ENCODE measurements around the gene SND1.
A peak's percentile ranks its signal among the peaks of the same experiment; 100 is the strongest.

The SND1 gene

DNA sequence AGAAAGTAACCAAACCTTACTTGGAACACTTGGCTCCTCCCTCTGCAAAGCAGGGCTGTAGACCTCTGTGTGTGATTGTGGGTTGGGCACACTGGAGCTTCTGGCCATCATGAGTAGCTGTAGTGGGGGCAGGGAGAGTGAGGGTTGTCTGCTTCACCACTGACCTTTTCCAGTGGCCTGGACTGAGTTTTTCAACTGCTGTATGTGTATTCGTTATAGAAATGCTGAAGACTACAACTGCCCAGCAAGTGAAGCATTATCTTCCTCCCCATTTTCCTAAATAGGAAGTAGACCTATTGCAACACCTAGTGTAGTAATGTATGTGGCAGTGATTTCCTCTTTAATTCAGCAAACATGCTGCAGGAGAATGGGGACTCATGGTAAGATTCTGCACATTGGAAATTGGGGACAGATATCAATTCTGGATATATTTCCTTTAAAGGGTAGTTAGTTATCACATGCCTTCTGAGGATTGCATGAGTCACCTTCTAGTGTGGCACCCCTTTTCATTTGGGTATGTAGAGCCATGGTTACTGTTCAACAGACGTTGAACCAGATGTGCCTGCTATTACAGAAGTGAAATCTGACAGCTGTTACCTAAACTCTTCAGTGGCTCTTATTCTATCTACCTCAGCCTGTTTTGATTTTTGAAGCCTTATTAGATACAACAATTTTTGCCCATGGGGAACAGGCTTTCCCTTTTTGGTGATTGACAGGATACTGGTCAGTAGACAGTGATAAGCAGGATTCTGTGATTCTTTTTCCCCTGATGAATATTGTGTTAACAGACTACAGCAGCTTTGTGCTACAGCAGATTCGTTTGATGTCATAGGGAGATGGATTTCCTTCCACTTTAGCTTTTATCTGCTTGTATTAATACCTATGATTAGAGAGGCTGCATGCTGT lies 130.9 kb downstream of the SND1 start:
- DNase-seq, result no peak
- TF ChIP-seq CTCF (IDR thresholded peaks at IDR 0.05; ENCODE audit: low read depth, low read length), result no peak
- Histone ChIP-seq H3K27ac (no peak overlapping the region), H3K4me3 (ENCODE audit: low read depth, low read length) (no peak overlapping the region), H3K36me3 (no peaks in the 10 kb centered on the region), H3K27me3 (ENCODE audit: insufficient read depth, low read depth, severe bottlenecking) (no peaks in the 10 kb centered on the region), H3K9me3 (ENCODE audit: severe bottlenecking) (no peaks in the 10 kb centered on the region)

DNA sequence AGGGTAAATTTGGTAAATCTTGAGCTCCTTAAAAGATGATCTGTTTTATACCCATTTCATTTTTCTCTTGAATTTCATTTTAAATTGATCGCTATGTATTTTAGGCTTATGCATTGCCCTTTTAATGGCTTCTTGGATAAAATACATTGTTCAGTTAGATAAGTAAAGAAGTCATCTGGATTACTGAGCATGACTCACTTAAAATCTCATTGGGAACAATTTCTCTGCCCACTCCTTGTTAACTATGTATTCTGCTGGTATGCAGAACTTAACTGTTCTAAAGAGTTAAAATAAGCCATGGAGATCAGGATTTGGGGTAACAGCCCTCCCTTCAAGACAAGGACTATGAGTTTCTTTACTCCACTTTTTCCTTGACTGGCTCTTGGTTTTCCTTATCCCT lies 134.2 kb downstream of the SND1 start:
- Histone ChIP-seq H3K36me3 (no peaks in the 10 kb centered on the region), H3K9me3 (ENCODE audit: severe bottlenecking) (no peaks in the 10 kb centered on the region), H3K4me3 (ENCODE audit: low read depth, low read length) (no peak overlapping the region), H3K27ac (no peak overlapping the region), H3K27me3 (ENCODE audit: insufficient read depth, low read depth, severe bottlenecking) (no peaks in the 10 kb centered on the region)
- no peak for DNase-seq
- no peak for TF ChIP-seq CTCF (IDR thresholded peaks at IDR 0.05; ENCODE audit: low read depth, low read length)

DNA sequence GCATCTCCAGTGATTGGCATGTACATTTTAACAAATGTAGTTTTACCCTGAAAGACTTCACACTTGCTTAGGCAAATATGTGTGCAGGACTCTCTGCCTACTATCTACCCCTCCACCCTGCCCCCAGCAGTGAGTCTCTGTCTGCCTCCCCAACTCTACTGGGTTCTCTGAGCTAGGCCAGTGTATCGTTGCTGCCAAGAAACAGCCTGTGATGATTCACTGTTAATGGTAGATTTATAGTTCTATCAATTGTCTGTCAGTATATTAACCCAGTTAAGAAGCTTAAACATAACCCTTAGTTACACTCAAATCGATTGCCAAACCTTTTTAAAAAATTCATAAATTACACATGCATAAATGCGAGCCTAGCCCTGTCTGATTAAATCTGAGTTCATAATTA lies 137.0 kb downstream of the SND1 start:
- no peak for DNase-seq
- Histone ChIP-seq H3K9me3 (ENCODE audit: severe bottlenecking) (no peaks in the 10 kb centered on the region), H3K27me3 (ENCODE audit: insufficient read depth, low read depth, severe bottlenecking) (no peaks in the 10 kb centered on the region), H3K27ac (no peak overlapping the region), H3K4me3 (ENCODE audit: low read depth, low read length) (no peak overlapping the region), H3K36me3 (no peaks in the 10 kb centered on the region)
- no peak for TF ChIP-seq CTCF (IDR thresholded peaks at IDR 0.05; ENCODE audit: low read depth, low read length)

GRCh38 chr7:127791446-127792189 lies 139.6 kb downstream of the SND1 start:
- Histone ChIP-seq H3K4me3 (ENCODE audit: low read depth, low read length) (no peak overlapping the region), H3K27me3 (ENCODE audit: insufficient read depth, low read depth, severe bottlenecking) (no peaks in the 10 kb centered on the region), H3K9me3 (ENCODE audit: severe bottlenecking) (no peaks in the 10 kb centered on the region), H3K27ac (no peak overlapping the region), H3K36me3 (no peaks in the 10 kb centered on the region)
- DNase-seq, result no peak
- TF ChIP-seq CTCF (IDR thresholded peaks at IDR 0.05; ENCODE audit: low read depth, low read length), result no peak

DNA sequence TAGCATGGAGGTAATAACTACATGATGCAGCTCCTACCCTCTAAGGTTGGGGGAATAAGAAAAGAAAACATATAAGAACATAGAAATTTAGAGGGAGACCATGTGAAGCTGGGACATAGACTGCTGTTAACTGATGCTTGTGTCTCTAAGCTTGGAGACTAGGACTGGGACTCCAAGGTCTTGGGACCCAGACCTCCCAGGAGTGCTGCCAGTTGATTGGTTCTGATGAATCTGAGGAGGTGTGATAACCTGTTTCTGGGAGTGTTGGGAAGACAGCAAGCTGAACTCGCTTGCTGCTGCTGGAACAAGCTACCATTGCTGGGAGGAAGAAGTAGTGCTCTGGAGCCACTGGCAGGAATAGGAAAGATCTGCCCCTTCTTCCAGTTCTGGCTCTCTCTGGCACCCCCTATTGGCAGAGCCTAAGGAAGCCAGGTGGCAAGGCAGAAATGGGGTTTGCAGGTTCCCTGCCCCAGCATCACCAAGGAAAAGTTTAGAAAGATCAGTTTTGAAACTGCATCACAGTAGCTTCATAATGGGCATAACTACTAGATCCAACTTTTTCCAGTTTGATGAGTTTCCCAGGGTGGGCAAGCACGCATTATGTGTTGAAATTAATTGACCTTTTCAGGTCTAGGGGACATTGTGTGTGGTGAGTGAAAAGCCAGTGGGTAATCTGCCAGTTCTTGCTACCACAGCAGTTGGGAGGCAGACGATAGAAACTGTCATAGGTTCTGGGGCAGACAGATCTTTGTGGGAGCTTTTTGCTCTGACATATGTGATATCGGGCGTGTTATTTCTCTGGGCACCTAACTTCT lies 140.7 kb downstream of the SND1 start:
- H3K27me3 ChIP-seq (ENCODE audit: insufficient read depth, low read depth, severe bottlenecking), result no peaks in the 10 kb centered on the region
- no peak overlapping the region for H3K4me3 ChIP-seq (ENCODE audit: low read depth, low read length)
- H3K27ac ChIP-seq, result no peak overlapping the region
- TF ChIP-seq CTCF (IDR thresholded peaks at IDR 0.05; ENCODE audit: low read depth, low read length), result peak; percentile 79
- DNase-seq, result peak; percentile 47
- no peaks in the 10 kb centered on the region for H3K36me3 ChIP-seq
- H3K9me3 ChIP-seq (ENCODE audit: severe bottlenecking), result no peaks in the 10 kb centered on the region
